Left colon (tissue), 2 donors: ENCODE results near the gene NCOA4. TPM values are rescaled to one million over a fixed set of nuclear protein-coding genes. Genes with fewer than 3 reads are reported as not detected.
A peak's percentile ranks its signal among the peaks of the same experiment; 100 is the strongest.

Experiments
- ATAC-seq: fragments of 200-7000 bp; cut with Tn5 transposase; one replicate; pipeline ENCODE4 v1.9.1; 2020; ENCODE audit warnings: mild to moderate bottlenecking, moderate library complexity
- DNase-seq, 2 donors: peaks; one replicate each; pipeline ENCODE4 v3.0.0-alpha.2; 2020
- intact Hi-C, 2 donors: fragments of 100-400 bp; cut with DNase I in 1 of 2; cut with micrococcal nuclease in 1 of 2; formaldehyde crosslinking; loops; one replicate each; pipeline versions ENCODE4 v1.11.2 to v1.14.0; 2022; cut with DNase I, micrococcal nuclease
- total RNA-seq, 2 donors: library from RNA; stranded (reverse); fragmentation: NEBNext Ultra II Directional; extraction: Animal tissue kit (Norgen Biotek cat#: 25700); gene quantifications; one replicate each; pipeline ENCODE4 v1.2.1, GENCODE V29; 2021
- donor health status: DM: no; HTN: no; CAD: no.
- donor health status: DM: yes; HTN: yes; CAD: no.

NCOA4 gene
- total RNA-seq, 2 donors from 2014 or later, result 172 to 204 TPM

GRCh38 chr10:46026106-46026505 lies 4.3 kb downstream of the NCOA4 start:
- intact Hi-C loops, result no loop called here
- DNase-seq (no peak), ATAC-seq (no peak)

- intact Hi-C loops, result no loop called here
- DNase-seq (no peak), ATAC-seq (no peak)
Observed at GRCh38 chr10:46025406-46025805, 5.0 kb downstream of the NCOA4 start.

- ATAC-seq, result no peak
Observed at GRCh38 chr10:46024948-46025347, 5.5 kb downstream of the NCOA4 start.

GRCh38 chr10:46022978-46023702 lies 7.3 kb downstream of the NCOA4 start:
- intact Hi-C loops, result no loop called here
- ATAC-seq, result peak; percentile 95
- peak; percentile 92 to 93 for DNase-seq

More at GRCh38 chr10:46024948-46025347, 5.5 kb downstream of the NCOA4 start:
- no peak for DNase-seq
- intact Hi-C loops, result no loop called here

- no peak for ATAC-seq
- DNase-seq, result no peak
- intact Hi-C loops, result no loop called here
Observed at GRCh38 chr10:46020344-46020657, 10.1 kb downstream of the NCOA4 start.

GRCh38 chr10:46019569-46020343 lies 10.7 kb downstream of the NCOA4 start:
- ATAC-seq, result no peak
- DNase-seq, result peak in 1 of 2 donors; percentile 31
- intact Hi-C loops, result no loop called here

GRCh38 chr10:46019177-46019528 lies 11.3 kb downstream of the NCOA4 start:
- DNase-seq (no peak), ATAC-seq (no peak)
- intact Hi-C loops, result no loop called here

GRCh38 chr10:46018453-46019176 lies 11.8 kb downstream of the NCOA4 start:
- intact Hi-C loops, result no loop called here
- DNase-seq (no peak), ATAC-seq (no peak)

GRCh38 chr10:46017733-46018132 lies 12.7 kb downstream of the NCOA4 start:
- DNase-seq, result no peak
- intact Hi-C loops, result no loop called here
- no peak for ATAC-seq

- intact Hi-C loops, result no loop called here
Observed at GRCh38 chr10:46016811-46017210, 13.6 kb downstream of the NCOA4 start.

GRCh38 chr10:46016190-46016589 lies 14.2 kb downstream of the NCOA4 start:
- intact Hi-C loops, result no loop called here
- ATAC-seq (no peak), DNase-seq (no peak)

More at GRCh38 chr10:46016811-46017210, 13.6 kb downstream of the NCOA4 start:
- ATAC-seq (no peak), DNase-seq (no peak)

- ATAC-seq, result no peak
- intact Hi-C loops, result no loop called here
- DNase-seq, result no peak
Observed at GRCh38 chr10:46014683-46015405, 15.6 kb downstream of the NCOA4 start.

GRCh38 chr10:46014206-46014605 lies 16.2 kb downstream of the NCOA4 start:
- ATAC-seq, result no peak
- intact Hi-C loops, result no loop called here

GRCh38 chr10:46012746-46013145 lies 17.7 kb downstream of the NCOA4 start:
- ATAC-seq (no peak), DNase-seq (no peak)
- intact Hi-C loops, result no loop called here

More at GRCh38 chr10:46014206-46014605, 16.2 kb downstream of the NCOA4 start:
- no peak for DNase-seq

- intact Hi-C loops, result no loop called here
- ATAC-seq (no peak), DNase-seq (no peak)
Observed at GRCh38 chr10:46006219-46006618, 24.2 kb downstream of the NCOA4 start.

- no peak for ATAC-seq
- intact Hi-C loops, result no loop called here
- DNase-seq, result no peak
Observed at GRCh38 chr10:46005383-46005782, 25.0 kb downstream of the NCOA4 start.

- ATAC-seq (no peak), DNase-seq (no peak)
- intact Hi-C loops, result no loop called here
Observed at GRCh38 chr10:46004963-46005362, 25.5 kb downstream of the NCOA4 start.

- DNase-seq, result no peak
- intact Hi-C loops, result no loop called here
- ATAC-seq, result peak; percentile 16
Observed at GRCh38 chr10:46002916-46003693, 27.3 kb downstream of the NCOA4 start.
